HCT116 (cell line): ENCODE results near the gene LRRIQ4. TPM values are rescaled to one million over a fixed set of nuclear protein-coding genes. Genes with fewer than 3 reads are reported as not detected.
A peak's percentile ranks its signal among the peaks of the same experiment; 100 is the strongest.

Experiments
- ATAC-seq: fragments of 200-7000 bp; cut with Tn5 transposase; 2 replicates; pipeline ENCODE4 v1.9.1; 2020; ENCODE audit warnings: mild to moderate bottlenecking, moderate library complexity
- Bru-seq: library from RNA; stranded (reverse); fragments of 400-500 nt; gene quantifications from one replicate; lab custom pipeline; 2021; lab: Mats Ljungman, UMichigan
- BruChase-seq, 2 experiments: library from RNA; stranded (reverse); fragments of 400-500 nt; gene quantifications; one replicate each; lab custom pipeline; 2021; lab: Mats Ljungman, UMichigan
- BruUV-seq: library from RNA; stranded (reverse); fragments of 400-500 nt; replicated peaks from 2 replicates; lab custom pipeline; 2021; lab: Mats Ljungman, UMichigan
- CTCF ChIA-PET: fragments of 300-600 bp; sonication (Branson Sonifier 250); formaldehyde crosslinking; loops from one replicate; lab custom pipeline; 2021; ENCODE audit warnings: antibody characterized with exemption; lab: Charles Lee
- POLR2A ChIA-PET: fragments of 300-600, 350-600 bp; sonication (Branson Sonifier 250); formaldehyde crosslinking; loops from one replicate; lab custom pipeline; 2021; ENCODE audit warnings: antibody characterized with exemption; lab: Charles Lee
- RAD21 ChIA-PET, 2 experiments: fragments of 300-600 bp; sonication (Branson Sonifier 250); formaldehyde crosslinking; loops; one replicate each; lab custom pipeline; 2023; ENCODE audit warnings: low total read pairs in 2 of 2; ENCODE audit not compliant: uncharacterized antibody in 2 of 2, unreplicated experiment in 2 of 2, low non-redundant PET in 1 of 2; lab: Charles Lee
- DNase-seq: peaks from one replicate; pipeline ENCODE4 v3.0.0-alpha.2; 2010; ENCODE audit warnings: low read depth, low spot score
- H2AFZ ChIP-seq: fragments of 200-600 bp; shearing (Covaris generic), sonication (generic); 2 replicates; pipeline ENCODE4 v1.6.1; 2017; ENCODE audit warnings: low read depth, mixed run types, mixed read lengths, antibody characterized with exemption, low read length; ENCODE audit not compliant: poor library complexity, severe bottlenecking
- H3K27ac ChIP-seq: 2 replicates; pipeline ENCODE4 v1.5.1; 2012; ENCODE audit warnings: low read depth, low read length
- H3K27me3 ChIP-seq: fragments of 200-600 bp; sonication (generic); 2 replicates; pipeline ENCODE4 v1.6.1; 2016; ENCODE audit warnings: mixed run types, low read length, mixed read lengths; ENCODE audit not compliant: insufficient read depth
- H3K36me3 ChIP-seq, 2 experiments: fragments of 200-500 bp in 1 of 2; fragments of 200-600 bp in 1 of 2; sonication (Bioruptor generic) in 1 of 2; sonication (generic) in 1 of 2; 2 replicates each; pipeline versions ENCODE4 v1.5.1 to v1.6.1; 2014 to 2016; ENCODE audit warnings: low read length in 2 of 2, inconsistent platforms in 1 of 2, mixed read lengths in 1 of 2, mixed run types in 1 of 2; ENCODE audit not compliant: insufficient read depth in 2 of 2, control insufficient read depth in 1 of 2
- H3K4me1 ChIP-seq, 2 experiments: fragments of 200-600 bp in 1 of 2; sonication (generic) in 1 of 2; 2 replicates each; pipeline versions ENCODE4 v1.5.1 to v1.6.1; 2012 to 2017; ENCODE audit warnings: low read length in 2 of 2, inconsistent platforms in 1 of 2, mild to moderate bottlenecking in 1 of 2, mixed read lengths in 1 of 2, mixed run types in 1 of 2, moderate library complexity in 1 of 2; ENCODE audit not compliant: insufficient read depth in 2 of 2, control insufficient read depth in 1 of 2
- H3K4me2 ChIP-seq: fragments of 200-600 bp; sonication (generic); 2 replicates; pipeline ENCODE4 v1.6.1; 2017; ENCODE audit warnings: mixed run types, low read length, mixed read lengths
- H3K4me3 ChIP-seq, 2 experiments: fragments of 200-600 bp in 1 of 2; sonication (generic) in 1 of 2; replicated peaks in 1 of 2; 2 replicates each; pipeline ENCODE4 v1.5.1; 2011 to 2016; ENCODE audit warnings: low read length in 2 of 2, control low read depth in 1 of 2, low read depth in 1 of 2, mild to moderate bottlenecking in 1 of 2, mixed read lengths in 1 of 2, mixed run types in 1 of 2
- H3K79me2 ChIP-seq: fragments of 200-600 bp; sonication (generic); 2 replicates; pipeline ENCODE4 v1.6.1; 2017; ENCODE audit warnings: mild to moderate bottlenecking, mixed run types, low read length, moderate library complexity, mixed read lengths; ENCODE audit not compliant: insufficient read depth
- H3K9ac ChIP-seq: fragments of 200-600 bp; sonication (generic); 2 replicates; pipeline ENCODE4 v1.6.1; 2016; ENCODE audit warnings: low read length, mixed read lengths
- H3K9me2 ChIP-seq: fragments of 200-600 bp; sonication (generic), shearing (Covaris generic); 2 replicates; pipeline ENCODE4 v1.6.1; 2017; ENCODE audit warnings: mixed run types, mild to moderate bottlenecking, moderate library complexity; ENCODE audit not compliant: insufficient read depth
- H3K9me3 ChIP-seq, 2 experiments: fragments of 200-500 bp in 1 of 2; fragments of 200-600 bp in 1 of 2; sonication (Bioruptor generic) in 1 of 2; sonication (generic) in 1 of 2; 2 replicates each; pipeline ENCODE4 v1.6.1; 2014 to 2017; ENCODE audit warnings: low read length in 2 of 2, mixed read lengths in 2 of 2, inconsistent platforms in 1 of 2, low read depth in 1 of 2, mild to moderate bottlenecking in 1 of 2, mixed run types in 1 of 2, moderate library complexity in 1 of 2; ENCODE audit not compliant: control insufficient read depth in 1 of 2, insufficient read depth in 1 of 2
- H4K20me1 ChIP-seq: fragments of 200-600 bp; sonication (generic), shearing (Covaris generic); 2 replicates; pipeline ENCODE4 v1.6.1; 2017; ENCODE audit warnings: mixed run types, mild to moderate bottlenecking, moderate library complexity; ENCODE audit not compliant: insufficient read depth
- CBX3 ChIP-seq: IDR thresholded peaks from 2 replicates; pipeline ENCODE4 v1.6.1; 2012; ENCODE audit warnings: low read depth
- CEBPB ChIP-seq: IDR thresholded peaks from 2 replicates; pipeline ENCODE4 v1.6.1; 2012; ENCODE audit warnings: low read depth
- EGR1 ChIP-seq: IDR thresholded peaks from 2 replicates; pipeline ENCODE4 v1.6.1; 2012; ENCODE audit warnings: low read depth
- ELF1 ChIP-seq: IDR thresholded peaks from 2 replicates; pipeline ENCODE4 v1.6.1; 2012; ENCODE audit warnings: low read depth, borderline replicate concordance
- EZH2phosphoT487 ChIP-seq: fragments of 200-600 bp; IDR thresholded peaks from 2 replicates; pipeline ENCODE4 v1.6.1; 2018; ENCODE audit warnings: antibody characterized with exemption, borderline replicate concordance
- POLR2A ChIP-seq: IDR thresholded peaks from 2 replicates; pipeline ENCODE4 v1.7.0; 2011; ENCODE audit warnings: borderline replicate concordance; ENCODE audit not compliant: insufficient read depth, insufficient read length; ENCODE audit errors: extremely low read depth
- POLR2AphosphoS5 ChIP-seq: IDR thresholded peaks from 2 replicates; pipeline ENCODE4 v1.6.1; 2011; ENCODE audit warnings: mild to moderate bottlenecking, low read depth, low read length, moderate library complexity
- RAD21 ChIP-seq: IDR thresholded peaks from 2 replicates; pipeline ENCODE4 v1.6.1; 2012; ENCODE audit warnings: low read depth, mild to moderate bottlenecking
- SIN3A ChIP-seq: IDR thresholded peaks from 2 replicates; pipeline ENCODE4 v1.6.1; 2012; ENCODE audit warnings: low read depth
- SP1 ChIP-seq: IDR thresholded peaks from 2 replicates; pipeline ENCODE4 v1.6.1; 2012; ENCODE audit warnings: low read depth
- SRF ChIP-seq: IDR thresholded peaks from 2 replicates; pipeline ENCODE4 v1.6.1; 2012; ENCODE audit warnings: low read depth
- YY1 ChIP-seq: IDR thresholded peaks from 2 replicates; pipeline ENCODE4 v1.6.1; 2011; ENCODE audit warnings: low read length, low read depth, moderate library complexity, mild to moderate bottlenecking; ENCODE audit not compliant: insufficient replicate concordance; ENCODE audit errors: extremely low read depth
- ZFX ChIP-seq: fragments of 450-650 bp; IDR thresholded peaks from 2 replicates; pipeline ENCODE4 v1.6.1; 2017
- intact Hi-C: fragments of 100-400 bp; cut with micrococcal nuclease; formaldehyde crosslinking; loops from 2 replicates; pipeline ENCODE4 v1.10.0; 2022
- long read RNA-seq: library from polyadenylated mRNA; unstranded; transcript quantifications from one replicate; pipeline ENCODE4 v2.0.0, GENCODE V29; 2021; ENCODE audit not compliant: unreplicated experiment
- polyA plus RNA-seq: library from polyadenylated mRNA; unstranded; fragments of >200 nt; gene quantifications from 2 replicates; pipeline ENCODE4 v1.2.1, GENCODE V29; 2012; ENCODE audit warnings: missing spikeins
- total RNA-seq: library from RNA; stranded (reverse); gene quantifications from one replicate; pipeline ENCODE4 v1.2.1, GENCODE V29; 2021; ENCODE audit not compliant: unreplicated experiment
- TF ChIP-seq, protein P1 (sequence below): IDR thresholded peaks from 2 replicates; pipeline ENCODE4 v1.6.1; 2011; ENCODE audit warnings: mild to moderate bottlenecking, low read length, moderate library complexity; ENCODE audit not compliant: insufficient replicate concordance; ENCODE audit errors: extremely low read depth
- TF ChIP-seq, protein P2 (sequence below), 3 experiments: fragments of 200-600 bp in 1 of 3; sonication (generic) in 1 of 3; IDR thresholded peaks in 2 of 3; conservative IDR thresholded peaks in 1 of 3; 2 replicates each; pipeline ENCODE4 v1.5.1; 2012 to 2017; ENCODE audit warnings: low read depth in 2 of 3, low read length in 2 of 3, antibody characterized with exemption in 1 of 3, borderline replicate concordance in 1 of 3, control low read depth in 1 of 3, mild to moderate bottlenecking in 1 of 3, mixed read lengths in 1 of 3, mixed run types in 1 of 3, moderate library complexity in 1 of 3; ENCODE audit not compliant: insufficient read depth in 1 of 3
- TF ChIP-seq, protein P3 (sequence below): IDR thresholded peaks from 2 replicates; pipeline ENCODE4 v1.6.1; 2012
- TF ChIP-seq, protein P4 (sequence below): IDR thresholded peaks from 2 replicates; pipeline ENCODE4 v1.6.1; 2012; ENCODE audit warnings: low read depth

LRRIQ4 gene
- total RNA-seq (not detected), Bru-seq, nascent RNA (percentile 5 among the genes with signal in this experiment), BruChase-seq, experiment 1, labeled RNA remaining after a 6-hour chase (not detected), BruChase-seq, experiment 2, labeled RNA remaining after a 2-hour chase (percentile 8 among the genes with signal in this experiment)
- polyA plus RNA-seq, result not detected in 2 replicates
- long read RNA-seq, result 0 reads

DNA sequence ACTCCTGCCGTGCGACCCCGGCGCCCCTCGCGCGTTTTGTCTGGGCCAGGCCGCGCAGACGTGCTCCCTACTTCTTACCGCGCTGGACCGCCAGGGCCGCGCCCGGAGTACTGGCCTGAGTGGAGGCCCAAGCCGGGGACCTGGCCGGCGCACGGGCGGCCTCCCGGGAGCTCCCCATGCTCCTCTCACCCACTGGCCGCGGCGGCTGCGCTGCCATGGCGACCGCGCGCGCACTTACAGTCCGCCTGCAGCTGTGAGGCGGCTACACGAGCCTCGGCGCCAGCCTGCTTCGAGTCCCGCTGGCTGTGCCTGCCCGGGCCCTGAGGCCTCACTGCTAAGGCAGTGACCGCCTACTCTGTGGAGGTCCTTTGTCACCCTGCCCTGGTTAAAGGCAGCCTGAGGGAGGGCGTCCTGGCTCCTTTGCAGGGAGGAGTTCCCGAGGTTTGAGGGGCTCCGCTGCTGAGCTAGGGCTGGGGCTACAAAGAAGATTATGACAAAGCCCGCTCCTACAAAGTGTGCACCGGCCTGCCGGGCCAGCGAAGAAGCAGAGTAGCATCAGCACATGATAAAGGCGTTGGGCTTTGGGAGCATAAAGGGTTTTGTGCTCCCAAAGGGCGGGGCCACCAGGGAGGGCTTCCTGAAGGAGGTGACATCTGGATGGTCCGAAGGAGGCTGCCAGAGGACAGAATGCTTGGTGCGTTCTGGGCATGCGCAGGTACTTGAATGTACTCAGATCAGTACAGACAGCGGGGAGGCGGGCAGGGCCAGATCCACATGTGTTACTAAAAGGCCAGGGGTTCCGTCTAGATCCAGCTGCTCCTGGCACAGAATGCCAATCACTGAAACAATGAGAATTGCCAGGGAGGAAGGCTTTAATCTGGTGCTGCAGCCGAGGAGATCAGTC is at the start of gene LRRIQ4, which contains the start of gene LRRC34:
Gene LRRIQ4, plus strand, starts transcription at position 539 of the 904 bp plus-strand sequence. CDS start 9,052 bp downstream, outside the sequence.
Gene LRRC34, minus strand, starts transcription at position 573 of the 904 bp plus-strand sequence. Its CDS starts 356 bp downstream, at position 217.
- H3K4me3 ChIP-seq, result no peak within 1 kb of the TSS
- no peak for TF ChIP-seq YY1
- no peak for TF ChIP-seq SRF
- TF ChIP-seq, protein P1, sequence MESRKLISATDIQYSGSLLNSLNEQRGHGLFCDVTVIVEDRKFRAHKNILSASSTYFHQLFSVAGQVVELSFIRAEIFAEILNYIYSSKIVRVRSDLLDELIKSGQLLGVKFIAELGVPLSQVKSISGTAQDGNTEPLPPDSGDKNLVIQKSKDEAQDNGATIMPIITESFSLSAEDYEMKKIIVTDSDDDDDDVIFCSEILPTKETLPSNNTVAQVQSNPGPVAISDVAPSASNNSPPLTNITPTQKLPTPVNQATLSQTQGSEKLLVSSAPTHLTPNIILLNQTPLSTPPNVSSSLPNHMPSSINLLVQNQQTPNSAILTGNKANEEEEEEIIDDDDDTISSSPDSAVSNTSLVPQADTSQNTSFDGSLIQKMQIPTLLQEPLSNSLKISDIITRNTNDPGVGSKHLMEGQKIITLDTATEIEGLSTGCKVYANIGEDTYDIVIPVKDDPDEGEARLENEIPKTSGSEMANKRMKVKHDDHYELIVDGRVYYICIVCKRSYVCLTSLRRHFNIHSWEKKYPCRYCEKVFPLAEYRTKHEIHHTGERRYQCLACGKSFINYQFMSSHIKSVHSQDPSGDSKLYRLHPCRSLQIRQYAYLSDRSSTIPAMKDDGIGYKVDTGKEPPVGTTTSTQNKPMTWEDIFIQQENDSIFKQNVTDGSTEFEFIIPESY, result no peak
- TF ChIP-seq CBX3, result no peak
- no peak for TF ChIP-seq ZFX
- TF ChIP-seq SP1, result no peak
- TF ChIP-seq, protein P2, sequence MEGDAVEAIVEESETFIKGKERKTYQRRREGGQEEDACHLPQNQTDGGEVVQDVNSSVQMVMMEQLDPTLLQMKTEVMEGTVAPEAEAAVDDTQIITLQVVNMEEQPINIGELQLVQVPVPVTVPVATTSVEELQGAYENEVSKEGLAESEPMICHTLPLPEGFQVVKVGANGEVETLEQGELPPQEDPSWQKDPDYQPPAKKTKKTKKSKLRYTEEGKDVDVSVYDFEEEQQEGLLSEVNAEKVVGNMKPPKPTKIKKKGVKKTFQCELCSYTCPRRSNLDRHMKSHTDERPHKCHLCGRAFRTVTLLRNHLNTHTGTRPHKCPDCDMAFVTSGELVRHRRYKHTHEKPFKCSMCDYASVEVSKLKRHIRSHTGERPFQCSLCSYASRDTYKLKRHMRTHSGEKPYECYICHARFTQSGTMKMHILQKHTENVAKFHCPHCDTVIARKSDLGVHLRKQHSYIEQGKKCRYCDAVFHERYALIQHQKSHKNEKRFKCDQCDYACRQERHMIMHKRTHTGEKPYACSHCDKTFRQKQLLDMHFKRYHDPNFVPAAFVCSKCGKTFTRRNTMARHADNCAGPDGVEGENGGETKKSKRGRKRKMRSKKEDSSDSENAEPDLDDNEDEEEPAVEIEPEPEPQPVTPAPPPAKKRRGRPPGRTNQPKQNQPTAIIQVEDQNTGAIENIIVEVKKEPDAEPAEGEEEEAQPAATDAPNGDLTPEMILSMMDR (IDR thresholded peaks at IDR 0.05 in 2 of 3, conservative IDR thresholded peaks at IDR 0.05 in 1 of 3; ENCODE audit: borderline replicate concordance in 1 of 3, insufficient read depth in 1 of 3, low read depth in 2 of 3, low read length in 2 of 3), result no peak
- TF ChIP-seq CEBPB, result no peak
- TF ChIP-seq POLR2A, result no peak
- TF ChIP-seq ELF1, result no peak
- TF ChIP-seq RAD21, result no peak
- TF ChIP-seq EGR1, result no peak
- TF ChIP-seq POLR2AphosphoS5, result no peak
- no peak for TF ChIP-seq EZH2phosphoT487
- TF ChIP-seq, protein P3, sequence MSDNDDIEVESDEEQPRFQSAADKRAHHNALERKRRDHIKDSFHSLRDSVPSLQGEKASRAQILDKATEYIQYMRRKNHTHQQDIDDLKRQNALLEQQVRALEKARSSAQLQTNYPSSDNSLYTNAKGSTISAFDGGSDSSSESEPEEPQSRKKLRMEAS, result no peak
- TF ChIP-seq, protein P4, sequence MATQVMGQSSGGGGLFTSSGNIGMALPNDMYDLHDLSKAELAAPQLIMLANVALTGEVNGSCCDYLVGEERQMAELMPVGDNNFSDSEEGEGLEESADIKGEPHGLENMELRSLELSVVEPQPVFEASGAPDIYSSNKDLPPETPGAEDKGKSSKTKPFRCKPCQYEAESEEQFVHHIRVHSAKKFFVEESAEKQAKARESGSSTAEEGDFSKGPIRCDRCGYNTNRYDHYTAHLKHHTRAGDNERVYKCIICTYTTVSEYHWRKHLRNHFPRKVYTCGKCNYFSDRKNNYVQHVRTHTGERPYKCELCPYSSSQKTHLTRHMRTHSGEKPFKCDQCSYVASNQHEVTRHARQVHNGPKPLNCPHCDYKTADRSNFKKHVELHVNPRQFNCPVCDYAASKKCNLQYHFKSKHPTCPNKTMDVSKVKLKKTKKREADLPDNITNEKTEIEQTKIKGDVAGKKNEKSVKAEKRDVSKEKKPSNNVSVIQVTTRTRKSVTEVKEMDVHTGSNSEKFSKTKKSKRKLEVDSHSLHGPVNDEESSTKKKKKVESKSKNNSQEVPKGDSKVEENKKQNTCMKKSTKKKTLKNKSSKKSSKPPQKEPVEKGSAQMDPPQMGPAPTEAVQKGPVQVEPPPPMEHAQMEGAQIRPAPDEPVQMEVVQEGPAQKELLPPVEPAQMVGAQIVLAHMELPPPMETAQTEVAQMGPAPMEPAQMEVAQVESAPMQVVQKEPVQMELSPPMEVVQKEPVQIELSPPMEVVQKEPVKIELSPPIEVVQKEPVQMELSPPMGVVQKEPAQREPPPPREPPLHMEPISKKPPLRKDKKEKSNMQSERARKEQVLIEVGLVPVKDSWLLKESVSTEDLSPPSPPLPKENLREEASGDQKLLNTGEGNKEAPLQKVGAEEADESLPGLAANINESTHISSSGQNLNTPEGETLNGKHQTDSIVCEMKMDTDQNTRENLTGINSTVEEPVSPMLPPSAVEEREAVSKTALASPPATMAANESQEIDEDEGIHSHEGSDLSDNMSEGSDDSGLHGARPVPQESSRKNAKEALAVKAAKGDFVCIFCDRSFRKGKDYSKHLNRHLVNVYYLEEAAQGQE, result no peak
- TF ChIP-seq SIN3A, result no peak
- ATAC-seq (no peak), DNase-seq (no peak)
- H3K9me2 ChIP-seq, result no peaks in the 10 kb centered on the region
- ChIA-PET CTCF (no interaction called here), POLR2A (no interaction called here), RAD21 (no interaction called here)
- no peak within 1 kb of the TSS for H2AFZ ChIP-seq
- H3K27ac ChIP-seq, result no peak within 1 kb of the TSS
- no peak within 1 kb of the TSS for H3K9ac ChIP-seq
- intact Hi-C loops, result no loop called here
- H3K9me3 ChIP-seq, result no peaks in the 10 kb centered on the region
- no TSS peak for BruUV-seq
- no peaks in the 10 kb centered on the region for H3K79me2 ChIP-seq
- H3K4me1 ChIP-seq, result no peaks in the 10 kb centered on the region
- H3K36me3 ChIP-seq, result no peaks in the 10 kb centered on the region
- no peaks in the 10 kb centered on the region for H4K20me1 ChIP-seq
- H3K27me3 ChIP-seq, result no peaks in the 10 kb centered on the region
- no peak within 1 kb of the TSS for H3K4me2 ChIP-seq
